UCSD-AML1 (cell line): Measurements from ENCODE around the gene CLCN4.

Experiments used
- DNase-seq: peaks from one replicate; lab custom pipeline; 2025; ENCODE audit not compliant: unreplicated experiment; lab: John Stamatoyannopoulos, UW

The CLCN4 gene

DNA sequence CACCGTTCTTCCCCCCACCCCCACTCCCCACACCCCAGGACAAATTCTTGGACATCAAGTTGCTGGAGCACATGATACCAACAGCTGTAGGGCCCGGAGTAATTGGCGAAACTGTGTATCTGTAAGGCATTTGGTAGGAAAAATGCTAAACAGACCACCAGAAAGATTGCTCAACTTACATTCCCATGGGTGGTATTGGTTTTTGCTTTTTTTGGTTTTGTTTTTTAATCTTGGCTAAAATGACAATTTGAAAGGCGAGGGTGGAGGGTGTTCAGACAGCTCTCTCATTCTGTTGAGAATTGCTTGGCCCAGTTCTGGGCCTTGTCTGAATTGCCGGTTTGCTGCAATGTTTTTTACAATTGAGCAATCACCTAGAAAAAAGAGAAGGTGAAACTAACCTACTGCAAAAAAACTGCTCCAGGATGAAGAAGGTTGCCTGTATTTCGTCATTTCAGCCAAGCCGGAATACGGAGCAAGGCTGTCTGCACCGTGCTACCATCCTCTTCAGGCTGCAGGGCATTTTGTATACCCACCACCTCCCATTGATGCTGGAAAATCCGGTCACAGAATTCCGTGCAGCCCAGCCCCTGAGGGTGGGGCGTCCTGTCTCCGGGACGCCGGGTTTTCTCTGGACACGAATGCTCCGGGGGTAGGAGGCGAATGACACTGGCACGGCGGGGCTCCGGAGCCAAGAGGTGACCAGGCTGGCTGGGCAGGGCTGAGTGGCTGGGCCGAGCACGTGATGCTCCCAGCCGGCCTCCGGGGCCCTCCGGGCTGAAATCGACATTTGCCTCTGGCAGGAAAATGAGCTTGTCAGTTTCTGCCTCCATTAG lies at the start of gene CLCN4:
Gene CLCN4 (plus strand): TSS at position 777 of the 833 bp plus-strand sequence. CDS start 28,058 bp downstream, outside the sequence.
- DNase-seq = no peak

DNA sequence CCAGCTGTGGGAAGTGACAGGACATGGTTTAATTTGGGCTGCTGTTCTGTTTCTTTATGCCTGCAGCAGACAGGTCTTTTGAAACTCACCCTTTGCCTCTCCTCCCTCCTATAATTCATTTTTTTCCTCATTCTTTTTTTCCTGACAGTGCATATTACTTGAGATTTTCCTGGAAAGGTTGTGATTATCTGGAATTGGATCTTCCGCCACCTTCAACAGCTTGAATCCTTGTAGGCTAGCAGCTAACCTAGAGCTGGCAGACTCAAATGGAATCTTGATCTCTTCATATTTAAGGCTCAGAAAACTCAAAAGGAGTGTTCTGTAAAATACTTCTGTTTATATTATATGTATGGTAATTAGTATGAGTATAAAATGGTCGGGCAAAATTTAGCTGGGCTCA lies 49.3 kb upstream of the CLCN4 start:
- no peak for DNase-seq

DNA sequence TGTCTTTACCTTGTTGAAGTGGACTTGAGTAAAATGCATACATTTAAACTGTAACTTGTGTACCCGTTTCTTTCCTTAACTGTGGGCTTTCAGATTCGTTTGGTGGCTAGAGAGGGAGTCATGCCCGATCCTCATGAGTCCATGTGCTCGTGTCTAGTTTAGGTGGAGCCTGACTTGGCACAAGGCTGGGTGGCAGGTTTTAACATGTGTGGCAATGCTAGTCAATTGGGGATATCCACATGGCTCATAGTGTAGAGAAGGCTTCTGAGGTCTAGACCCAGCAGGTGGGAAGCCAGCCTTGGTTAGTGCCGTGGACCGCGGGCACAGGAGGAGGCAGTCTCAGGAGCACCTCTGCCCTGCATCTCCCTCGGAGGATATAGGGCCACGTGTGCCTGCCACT lies 48.5 kb upstream of the CLCN4 start:
- no peak for DNase-seq

DNA sequence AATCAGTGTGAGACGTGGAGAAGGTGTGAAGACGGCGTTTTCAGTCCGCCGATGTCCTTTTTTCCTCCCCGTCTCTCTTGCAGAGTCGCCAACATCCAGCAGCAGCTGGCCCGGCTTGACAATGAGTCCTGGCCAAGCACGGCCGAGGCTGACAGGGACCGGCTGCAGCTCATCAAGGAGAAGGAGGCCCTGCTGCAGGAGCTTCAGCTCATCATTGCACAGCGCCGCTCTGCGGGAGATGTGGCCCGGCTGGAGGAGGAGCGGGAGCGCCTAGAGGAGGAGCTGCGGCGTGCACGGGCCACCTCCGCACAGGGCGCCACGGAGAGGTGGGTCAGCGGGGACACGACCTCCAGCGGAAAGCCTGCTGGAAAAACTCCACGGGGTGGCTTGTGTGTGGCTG lies 47.1 kb upstream of the CLCN4 start:
- DNase-seq = no peak

DNA sequence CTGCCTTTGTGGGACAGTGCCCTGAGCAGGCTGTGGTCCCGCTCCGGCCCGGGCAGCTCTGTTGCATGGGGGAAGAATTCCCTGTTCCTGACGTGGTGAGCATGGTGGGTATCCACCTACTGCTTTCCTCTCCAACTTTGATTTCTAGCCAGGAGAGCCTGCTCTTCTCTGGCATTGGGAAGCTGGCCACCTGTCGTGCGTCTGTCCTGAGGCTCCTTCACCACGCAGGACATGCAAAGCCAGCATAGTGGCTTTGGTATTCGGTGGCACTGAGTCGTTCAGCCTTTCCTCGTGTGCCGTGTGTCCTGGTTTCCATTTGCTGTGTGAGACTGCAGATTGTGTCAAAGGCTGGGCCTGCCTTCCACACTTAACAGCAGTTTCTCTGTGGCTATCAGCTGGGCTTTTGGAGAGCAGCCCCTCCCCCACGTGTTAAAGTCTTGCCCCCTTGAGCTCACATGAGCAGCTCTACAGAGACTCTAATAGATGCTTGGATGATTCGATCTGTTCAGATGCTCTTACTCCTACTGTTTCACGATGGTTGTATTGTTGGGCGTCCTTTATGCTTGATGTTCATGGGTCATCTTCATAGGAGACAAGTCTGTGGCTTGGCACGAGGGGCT lies 46.3 kb upstream of the CLCN4 start:
- no peak for DNase-seq

DNA sequence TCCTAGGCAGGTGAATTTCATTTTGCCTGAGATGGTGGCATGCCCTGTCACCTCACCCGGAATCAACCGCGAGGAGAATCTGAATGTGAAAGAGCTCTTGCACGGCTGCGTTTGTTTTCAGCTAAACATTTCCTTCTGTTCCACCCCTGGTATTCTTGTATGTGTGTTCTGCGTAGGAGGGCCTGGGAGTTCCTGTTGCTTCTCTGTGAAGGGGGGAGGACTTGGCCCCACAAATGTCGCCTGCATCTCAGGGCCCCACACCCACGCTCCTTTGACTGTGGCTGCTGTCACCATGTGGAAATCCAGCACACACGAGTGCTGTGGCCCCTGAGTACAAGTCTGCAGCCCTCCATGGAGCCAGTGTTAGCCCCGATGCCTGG lies 45.8 kb upstream of the CLCN4 start:
- DNase-seq = no peak

DNA sequence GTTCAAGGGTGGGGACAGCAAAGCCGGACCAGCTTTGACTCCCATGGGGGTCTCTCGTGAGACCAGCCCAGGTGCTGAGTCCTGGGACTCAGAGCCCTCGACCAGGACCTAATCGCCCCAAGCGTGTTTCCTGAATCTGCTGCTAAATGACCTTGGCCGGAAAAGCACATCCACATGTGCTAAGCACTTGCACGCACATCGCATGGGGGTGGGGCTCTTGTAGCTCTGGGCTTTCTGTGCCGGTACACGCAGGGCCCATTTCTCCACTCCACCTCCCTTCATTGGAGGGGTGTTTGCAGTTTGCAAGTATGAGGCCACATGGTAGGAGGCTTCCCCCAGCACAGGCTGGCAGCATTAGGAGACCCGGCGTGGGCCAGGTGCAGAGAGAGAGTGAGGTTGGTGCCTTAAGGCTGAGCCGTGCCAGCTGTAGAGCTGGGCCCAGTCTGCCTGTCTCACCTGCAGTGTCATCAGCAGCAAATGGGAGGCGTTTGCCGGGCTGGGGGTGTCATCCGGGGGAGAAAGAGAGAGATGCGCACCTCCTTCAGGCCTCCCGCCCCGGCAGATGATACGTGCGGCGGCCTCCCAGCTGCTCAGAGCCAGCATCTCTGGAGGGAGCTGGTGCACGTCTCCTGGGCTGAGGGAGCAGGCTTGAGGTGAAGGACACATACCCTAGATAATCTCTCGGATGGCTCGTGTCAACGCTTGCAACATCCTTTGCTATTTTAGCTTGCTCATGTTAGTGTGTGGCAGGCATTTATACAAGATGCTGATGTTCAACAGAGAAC lies 45.2 kb upstream of the CLCN4 start:
- DNase-seq = no peak

DNA sequence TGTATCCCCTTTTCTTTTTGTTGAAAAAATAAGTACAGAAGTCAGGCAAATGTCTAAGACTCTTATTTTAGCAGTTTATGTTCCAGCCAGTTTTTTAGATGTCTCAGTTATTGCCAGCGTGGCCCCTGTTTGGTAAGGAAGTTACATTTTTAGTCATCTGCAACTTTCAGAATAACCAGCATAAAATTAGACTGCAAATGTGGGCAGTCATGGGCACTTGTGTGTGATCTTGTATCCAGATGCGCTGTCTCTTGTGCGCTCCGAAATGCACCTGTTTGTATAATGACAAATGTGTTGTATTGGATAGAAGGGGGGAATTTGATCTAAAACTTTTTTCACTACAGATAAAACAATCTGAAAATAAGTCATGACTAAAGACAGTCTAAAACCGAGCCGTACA lies 44.3 kb upstream of the CLCN4 start:
- no peak for DNase-seq

DNA sequence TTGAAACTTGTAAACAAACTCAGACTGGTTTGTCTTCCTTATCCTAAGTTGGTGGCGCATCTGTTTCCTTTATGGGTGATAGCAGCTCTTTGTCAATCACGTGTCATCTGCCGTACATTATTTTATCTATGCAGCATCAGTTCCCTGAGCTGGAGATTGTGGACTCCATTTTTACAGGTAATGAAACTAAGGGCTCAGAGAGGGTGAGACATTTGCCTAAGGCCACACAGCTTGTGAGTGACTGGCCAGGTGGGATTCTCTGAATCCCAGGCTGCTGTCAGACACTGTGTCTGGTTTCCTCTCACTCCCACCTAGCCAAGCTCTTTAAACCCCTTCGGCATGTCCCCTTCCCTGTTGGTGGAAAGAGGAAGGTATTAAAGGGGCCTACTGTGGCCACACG lies 41.7 kb upstream of the CLCN4 start:
- no peak for DNase-seq

DNA sequence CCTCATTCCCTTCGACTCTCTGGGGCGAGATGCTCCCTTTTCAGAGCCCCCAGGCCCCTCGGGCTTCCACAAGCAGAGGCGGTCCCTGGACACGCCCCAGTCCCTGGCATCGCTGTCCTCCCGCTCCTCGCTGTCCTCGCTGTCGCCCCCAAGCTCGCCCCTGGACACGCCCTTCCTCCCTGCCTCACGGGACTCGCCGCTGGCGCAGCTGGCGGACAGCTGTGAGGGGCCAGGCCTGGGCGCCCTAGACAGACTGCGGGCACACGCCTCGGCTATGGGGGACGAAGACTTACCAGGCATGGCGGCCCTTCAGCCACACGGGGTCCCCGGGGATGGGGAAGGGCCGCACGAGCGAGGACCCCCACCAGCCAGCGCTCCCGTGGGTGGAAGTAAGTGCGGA lies 39.5 kb upstream of the CLCN4 start:
- DNase-seq = no peak

DNA sequence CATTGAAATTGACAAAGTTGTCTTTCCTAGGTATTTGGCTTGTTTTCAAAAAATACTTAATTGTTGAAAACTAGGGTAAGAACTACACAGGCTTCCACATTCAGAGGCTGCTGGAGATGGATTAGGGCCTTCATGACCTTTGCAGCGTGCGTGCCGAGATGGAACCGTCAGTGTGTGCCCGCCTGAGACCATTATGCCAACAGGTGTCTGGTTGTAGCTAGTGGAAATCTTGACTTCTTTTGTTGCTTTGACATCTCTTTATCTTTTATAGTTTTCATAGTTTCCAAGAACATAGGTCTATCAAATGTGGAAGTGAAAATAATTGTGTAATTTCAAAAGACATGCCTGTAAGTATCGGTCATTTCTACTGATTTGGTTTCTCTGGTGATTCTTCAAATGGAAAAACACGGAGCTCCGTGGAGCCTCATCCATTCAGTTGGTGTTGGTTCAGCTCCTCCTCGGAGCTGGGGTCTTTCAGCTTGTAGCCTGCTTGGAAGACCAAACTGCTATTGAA lies 38.9 kb upstream of the CLCN4 start:
- DNase-seq = no peak

DNA sequence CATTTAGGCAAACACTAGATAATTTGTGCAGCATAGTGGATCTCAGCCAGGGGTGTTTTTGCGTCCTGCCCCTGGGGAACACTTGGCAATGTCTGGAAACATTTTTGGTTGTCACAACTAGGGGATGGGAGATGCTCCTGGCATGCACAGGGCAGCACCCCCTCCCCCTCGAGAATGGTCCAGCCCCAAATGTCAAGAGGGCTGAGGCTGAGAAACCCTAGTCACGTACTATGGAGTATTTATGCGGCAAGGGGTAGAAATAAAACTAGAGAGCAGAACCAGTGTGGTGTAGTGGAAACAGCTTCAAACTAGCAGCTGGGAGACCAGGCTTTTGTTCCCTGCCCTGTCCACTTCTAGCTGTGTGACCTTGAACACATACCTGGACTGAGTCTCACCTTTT lies 38.2 kb upstream of the CLCN4 start:
- DNase-seq = no peak

DNA sequence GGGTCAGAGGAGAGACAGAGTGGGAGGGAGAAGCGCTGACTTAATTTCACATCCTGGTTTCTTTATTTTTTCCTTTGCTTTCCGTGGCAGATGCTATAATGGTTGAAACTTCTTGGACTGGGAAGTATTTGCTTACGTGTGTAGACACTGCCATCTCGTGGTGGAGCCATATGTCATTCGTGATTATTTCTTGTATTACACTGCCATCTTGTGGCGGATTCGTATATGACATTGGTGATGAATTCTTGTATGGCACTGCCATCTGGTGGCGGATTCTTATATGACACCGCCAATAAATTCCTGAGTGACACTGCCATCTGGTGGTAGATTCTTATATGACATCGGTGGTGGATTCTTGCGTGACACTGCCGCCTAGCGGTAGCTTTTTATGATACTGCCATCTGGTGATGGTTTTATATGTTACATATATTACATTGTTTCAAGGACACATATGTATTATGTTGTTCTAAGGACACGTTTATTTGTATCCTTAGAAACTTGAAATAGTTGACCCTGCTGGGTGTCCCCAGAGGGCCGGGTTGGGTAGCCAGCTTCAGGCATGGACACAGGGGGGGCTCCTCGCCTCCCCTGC lies 37.3 kb upstream of the CLCN4 start:
- DNase-seq = peak; percentile 61

DNA sequence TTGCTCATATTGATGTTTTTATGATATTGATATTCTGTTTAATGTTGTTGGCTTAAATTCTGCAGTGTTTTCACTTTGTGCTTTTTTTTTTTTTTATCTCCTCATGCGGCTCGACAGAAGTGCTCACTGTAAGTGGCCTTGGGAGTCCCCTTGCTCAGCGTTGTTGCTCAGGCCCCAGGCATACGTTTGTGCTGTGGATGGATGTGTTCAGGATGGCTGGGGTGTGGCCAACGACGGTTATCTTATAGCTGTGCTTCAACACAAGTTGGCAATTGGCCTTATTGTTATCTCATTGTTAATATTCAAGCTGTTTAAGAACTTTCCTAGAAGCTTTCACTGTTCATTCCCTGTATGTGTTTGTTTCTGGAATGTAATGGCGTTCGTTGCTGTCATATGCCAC lies 36.4 kb upstream of the CLCN4 start:
- no peak for DNase-seq

DNA sequence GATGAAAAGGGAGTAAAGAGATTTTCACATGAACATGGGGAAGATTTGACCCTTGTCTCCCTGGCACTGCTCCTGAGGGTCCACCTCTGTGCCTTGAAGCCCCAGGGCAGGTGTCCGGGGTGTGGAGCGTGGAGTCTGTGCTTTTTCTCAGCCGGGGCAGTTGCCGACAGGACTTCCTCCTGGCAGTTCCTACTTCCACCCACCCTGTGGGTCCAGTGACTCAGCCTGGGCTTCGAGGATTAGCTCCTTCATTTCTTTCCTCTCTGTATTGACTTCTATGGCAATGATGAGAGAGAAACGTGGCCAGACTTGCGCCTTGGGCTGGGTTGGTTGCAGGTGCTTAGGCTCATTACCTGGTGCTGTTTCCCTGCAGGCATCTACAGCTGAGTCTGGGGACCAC lies 35.9 kb upstream of the CLCN4 start:
- DNase-seq = no peak

DNA sequence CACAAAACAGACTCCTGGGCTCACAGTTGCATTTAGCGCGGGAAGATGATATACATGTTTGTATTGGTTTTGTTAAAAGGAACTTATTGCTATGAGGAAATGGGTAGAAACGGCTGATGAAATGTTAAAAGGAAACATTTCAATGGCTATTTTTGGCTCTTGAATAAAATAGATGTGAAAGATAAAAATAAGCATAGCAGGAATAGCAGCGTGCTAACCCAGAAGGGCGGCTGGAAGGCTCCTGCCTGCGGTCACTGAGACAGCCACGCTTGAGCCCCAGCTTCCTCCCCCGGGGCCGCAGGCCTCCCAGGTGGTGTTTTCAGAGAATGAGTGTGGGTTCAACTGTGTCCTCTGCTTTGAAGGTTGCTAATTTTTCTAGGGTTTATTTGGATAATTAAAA lies 35.0 kb upstream of the CLCN4 start:
- peak; percentile 56 for DNase-seq

DNA sequence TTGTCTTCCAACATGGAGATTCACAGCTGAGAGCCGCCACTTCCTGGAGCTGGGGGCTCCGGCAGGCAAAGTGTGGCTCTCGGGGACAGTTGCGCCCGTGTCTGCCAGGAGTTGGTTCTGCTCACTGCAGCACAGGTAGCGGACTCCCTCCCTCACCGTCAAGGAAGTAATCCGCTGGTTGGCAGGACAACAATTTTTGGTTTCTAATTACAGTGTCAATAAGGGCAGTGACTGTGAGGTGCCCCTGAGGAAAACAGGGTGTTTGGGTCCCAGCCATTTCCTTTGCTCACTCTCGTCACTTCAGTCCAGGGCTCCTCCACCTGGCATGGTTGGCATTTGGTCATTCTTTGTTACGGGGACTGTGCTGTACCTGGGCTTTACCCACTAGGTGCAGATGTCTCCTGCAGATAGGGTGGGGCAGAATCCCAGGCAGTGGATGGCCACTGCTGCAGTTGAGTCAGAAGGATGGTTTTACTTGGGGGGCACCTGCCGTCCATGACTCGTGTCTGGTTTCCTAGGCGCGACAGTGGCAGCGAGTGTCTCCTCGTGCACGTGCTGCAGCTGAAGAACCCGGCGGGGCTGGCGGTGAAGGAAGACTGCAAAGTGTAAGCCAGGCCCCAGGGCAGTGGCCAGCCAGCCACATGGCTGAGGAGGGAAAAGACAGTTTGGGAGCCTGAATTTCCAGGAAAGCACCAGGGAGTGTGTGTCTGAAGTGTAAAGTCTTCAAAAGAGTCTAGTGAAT lies 32.1 kb upstream of the CLCN4 start:
- no peak for DNase-seq

DNA sequence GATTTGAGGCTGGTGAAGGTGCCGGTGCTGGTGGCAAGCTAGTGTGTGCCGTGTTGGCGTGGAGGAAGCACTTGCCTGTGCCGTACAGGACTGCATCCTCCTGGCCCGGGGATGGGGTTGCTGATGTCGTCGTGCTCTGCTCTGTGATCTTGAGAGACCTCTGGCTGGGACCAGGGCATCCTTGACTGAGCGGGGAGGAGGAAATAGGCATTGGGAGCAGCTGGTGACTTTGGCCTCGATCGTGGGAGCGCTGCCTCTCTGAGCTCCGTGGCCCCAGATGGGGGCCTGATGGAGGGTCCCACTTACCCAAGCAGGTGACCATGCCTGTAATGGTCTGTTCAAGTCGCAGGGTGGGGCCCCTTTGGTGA lies 31.5 kb upstream of the CLCN4 start:
- no peak for DNase-seq

DNA sequence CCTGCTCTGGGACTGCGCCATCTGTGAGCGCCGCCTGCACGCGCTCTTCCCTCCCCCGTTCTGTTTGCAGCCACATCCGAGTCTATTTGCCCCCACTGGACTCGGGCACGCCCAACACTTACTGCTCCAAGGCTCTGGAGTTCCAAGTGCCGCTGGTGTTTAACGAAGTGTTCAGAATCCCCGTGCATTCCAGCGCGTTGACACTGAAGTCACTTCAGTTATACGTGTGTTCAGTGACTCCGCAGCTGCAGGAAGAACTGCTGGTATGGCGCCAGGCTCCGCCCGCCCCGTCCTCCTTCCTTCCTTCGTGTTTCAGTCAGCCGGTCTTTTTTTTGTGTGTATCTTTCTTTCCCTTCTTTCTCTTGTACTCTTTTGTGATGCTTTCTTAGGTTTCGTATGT lies 30.7 kb upstream of the CLCN4 start:
- DNase-seq = no peak

DNA sequence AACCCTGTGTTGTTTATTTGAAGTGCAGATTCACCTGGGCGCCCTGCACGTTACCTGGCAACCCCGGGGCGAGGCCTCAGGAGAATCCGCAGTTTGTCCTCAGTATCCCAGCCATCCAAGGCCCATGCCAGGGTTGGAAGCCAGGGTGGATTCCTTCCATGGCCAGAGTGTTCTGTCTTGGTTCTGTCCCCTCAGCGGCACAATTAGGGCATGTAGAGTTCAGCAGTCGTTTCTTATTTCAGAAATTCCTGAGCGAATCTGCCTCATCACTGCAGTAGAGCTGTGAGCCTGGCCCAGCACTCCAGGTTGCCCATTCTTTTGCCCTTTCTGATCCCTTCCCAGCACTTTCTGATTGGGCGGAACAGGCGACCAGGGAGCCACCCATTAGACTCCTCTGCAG lies 29.9 kb upstream of the CLCN4 start:
- DNase-seq = no peak

DNA sequence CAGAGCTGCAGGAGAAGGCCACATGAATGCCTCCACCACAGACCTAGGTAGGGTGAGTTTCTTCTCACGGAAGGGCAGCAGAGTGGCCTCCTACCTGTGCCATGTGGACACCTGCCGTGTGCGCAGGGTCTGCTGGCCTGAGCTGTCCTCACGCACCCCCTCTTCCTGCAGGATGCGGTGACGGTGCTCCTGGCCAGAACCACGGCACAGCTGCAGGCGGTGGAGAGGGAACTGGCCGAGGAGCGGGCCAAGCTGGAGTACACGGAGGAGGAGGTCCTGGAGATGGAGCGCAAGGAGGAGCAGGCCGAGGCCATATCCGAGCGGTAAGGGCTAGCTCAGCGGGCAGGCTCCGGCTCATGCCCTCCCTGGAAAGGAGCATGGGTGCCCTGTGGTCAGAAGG lies 28.4 kb upstream of the CLCN4 start:
- DNase-seq = no peak
